ENCODE data around the gene BPIFB1. TPM values are rescaled to one million over a fixed set of nuclear protein-coding genes. Genes with fewer than 3 reads are reported as not detected.

The BPIFB1 gene
- total and polyA plus RNA-seq, 2 of the 13 experiments (the other 11 are each of a cell fraction or from before 2014, with no cell fraction given): 0.82 to 4.4 TPM

DNA sequence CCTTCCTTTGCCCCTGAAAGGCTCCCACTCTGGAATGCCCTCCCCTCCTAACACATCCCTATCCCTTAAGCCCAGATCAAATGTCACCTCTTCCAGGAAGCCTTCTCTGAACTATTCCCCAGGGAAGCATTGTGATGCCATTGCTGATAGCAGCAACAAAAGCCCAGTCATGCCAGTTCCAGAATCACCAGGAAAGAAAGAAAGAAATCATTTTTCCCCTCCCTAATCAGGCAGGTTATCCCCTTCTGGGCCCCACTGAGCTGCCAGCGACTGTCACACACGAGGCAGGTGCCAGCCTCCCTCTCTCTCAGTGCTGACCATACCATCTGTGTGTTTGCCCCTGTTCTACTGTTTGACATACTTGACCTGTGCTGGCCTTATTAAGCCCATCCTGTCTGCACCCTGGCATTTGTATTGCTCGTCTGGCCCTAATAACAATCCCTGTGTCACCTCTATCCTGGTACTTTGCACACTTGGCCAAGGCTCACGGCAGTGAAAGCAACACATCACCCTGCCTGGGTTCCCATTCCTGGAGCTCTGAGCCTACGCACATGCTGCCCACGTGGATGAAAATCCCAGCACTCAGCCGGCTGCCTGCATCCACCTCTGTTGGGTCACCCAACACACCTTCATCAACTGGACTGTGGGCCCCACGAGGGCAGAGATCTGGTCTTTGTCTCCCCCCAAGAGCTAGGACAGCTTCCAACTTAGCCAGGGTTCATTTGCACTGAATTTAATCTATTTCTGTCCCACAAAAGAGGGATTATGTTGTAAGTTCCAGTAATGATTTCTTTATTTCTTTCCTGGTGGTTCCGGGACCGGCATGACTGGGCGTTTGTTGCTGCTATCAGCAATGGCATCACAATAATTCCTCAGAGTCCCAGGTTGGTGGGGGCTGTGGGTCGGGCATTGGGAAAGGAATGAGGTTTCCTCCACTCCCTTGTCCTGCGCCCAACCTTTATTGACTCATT, 5.3 kb upstream of the BPIFB1 start (continued):
- TF ChIP-seq, protein P1, sequence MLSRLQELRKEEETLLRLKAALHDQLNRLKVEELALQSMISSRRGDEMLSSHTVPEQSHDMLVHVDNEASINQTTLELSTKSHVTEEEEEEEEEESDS (CRISPR knock-in tag; IDR thresholded peaks at IDR 0.05; ENCODE audit: borderline replicate concordance): no peak
- TF ChIP-seq, protein P2, sequence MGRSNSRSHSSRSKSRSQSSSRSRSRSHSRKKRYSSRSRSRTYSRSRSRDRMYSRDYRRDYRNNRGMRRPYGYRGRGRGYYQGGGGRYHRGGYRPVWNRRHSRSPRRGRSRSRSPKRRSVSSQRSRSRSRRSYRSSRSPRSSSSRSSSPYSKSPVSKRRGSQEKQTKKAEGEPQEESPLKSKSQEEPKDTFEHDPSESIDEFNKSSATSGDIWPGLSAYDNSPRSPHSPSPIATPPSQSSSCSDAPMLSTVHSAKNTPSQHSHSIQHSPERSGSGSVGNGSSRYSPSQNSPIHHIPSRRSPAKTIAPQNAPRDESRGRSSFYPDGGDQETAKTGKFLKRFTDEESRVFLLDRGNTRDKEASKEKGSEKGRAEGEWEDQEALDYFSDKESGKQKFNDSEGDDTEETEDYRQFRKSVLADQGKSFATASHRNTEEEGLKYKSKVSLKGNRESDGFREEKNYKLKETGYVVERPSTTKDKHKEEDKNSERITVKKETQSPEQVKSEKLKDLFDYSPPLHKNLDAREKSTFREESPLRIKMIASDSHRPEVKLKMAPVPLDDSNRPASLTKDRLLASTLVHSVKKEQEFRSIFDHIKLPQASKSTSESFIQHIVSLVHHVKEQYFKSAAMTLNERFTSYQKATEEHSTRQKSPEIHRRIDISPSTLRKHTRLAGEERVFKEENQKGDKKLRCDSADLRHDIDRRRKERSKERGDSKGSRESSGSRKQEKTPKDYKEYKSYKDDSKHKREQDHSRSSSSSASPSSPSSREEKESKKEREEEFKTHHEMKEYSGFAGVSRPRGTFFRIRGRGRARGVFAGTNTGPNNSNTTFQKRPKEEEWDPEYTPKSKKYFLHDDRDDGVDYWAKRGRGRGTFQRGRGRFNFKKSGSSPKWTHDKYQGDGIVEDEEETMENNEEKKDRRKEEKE (IDR thresholded peaks at IDR 0.05): no peak
- TF ChIP-seq, protein P3, sequence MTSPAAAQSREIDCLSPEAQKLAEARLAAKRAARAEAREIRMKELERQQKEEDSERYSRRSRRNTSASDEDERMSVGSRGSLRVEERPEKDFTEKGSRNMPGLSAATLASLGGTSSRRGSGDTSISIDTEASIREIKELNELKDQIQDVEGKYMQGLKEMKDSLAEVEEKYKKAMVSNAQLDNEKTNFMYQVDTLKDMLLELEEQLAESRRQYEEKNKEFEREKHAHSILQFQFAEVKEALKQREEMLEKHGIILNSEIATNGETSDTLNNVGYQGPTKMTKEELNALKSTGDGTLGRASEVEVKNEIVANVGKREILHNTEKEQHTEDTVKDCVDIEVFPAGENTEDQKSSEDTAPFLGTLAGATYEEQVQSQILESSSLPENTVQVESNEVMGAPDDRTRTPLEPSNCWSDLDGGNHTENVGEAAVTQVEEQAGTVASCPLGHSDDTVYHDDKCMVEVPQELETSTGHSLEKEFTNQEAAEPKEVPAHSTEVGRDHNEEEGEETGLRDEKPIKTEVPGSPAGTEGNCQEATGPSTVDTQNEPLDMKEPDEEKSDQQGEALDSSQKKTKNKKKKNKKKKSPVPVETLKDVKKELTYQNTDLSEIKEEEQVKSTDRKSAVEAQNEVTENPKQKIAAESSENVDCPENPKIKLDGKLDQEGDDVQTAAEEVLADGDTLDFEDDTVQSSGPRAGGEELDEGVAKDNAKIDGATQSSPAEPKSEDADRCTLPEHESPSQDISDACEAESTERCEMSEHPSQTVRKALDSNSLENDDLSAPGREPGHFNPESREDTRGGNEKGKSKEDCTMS (CRISPR knock-in tag; conservative IDR thresholded peaks at IDR 0.05): no peak
- TF ChIP-seq, protein P4, sequence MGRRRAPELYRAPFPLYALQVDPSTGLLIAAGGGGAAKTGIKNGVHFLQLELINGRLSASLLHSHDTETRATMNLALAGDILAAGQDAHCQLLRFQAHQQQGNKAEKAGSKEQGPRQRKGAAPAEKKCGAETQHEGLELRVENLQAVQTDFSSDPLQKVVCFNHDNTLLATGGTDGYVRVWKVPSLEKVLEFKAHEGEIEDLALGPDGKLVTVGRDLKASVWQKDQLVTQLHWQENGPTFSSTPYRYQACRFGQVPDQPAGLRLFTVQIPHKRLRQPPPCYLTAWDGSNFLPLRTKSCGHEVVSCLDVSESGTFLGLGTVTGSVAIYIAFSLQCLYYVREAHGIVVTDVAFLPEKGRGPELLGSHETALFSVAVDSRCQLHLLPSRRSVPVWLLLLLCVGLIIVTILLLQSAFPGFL (CRISPR knock-in tag; IDR thresholded peaks at IDR 0.05): no peak
- TF ChIP-seq PRMT3 (CRISPR knock-in tag; IDR thresholded peaks at IDR 0.05; ENCODE audit: borderline replicate concordance, low read depth): no peak
- TF ChIP-seq ZNF205 (CRISPR knock-in tag; IDR thresholded peaks at IDR 0.05): peak; percentile 72; the same call in 1 of the 2 replicates
- TF ChIP-seq SP5 (CRISPR knock-in tag; IDR thresholded peaks at IDR 0.05; ENCODE audit: borderline replicate concordance, low read depth): peak; percentile 45; the same call in 1 of the 2 replicates
- TF ChIP-seq, protein P5, sequence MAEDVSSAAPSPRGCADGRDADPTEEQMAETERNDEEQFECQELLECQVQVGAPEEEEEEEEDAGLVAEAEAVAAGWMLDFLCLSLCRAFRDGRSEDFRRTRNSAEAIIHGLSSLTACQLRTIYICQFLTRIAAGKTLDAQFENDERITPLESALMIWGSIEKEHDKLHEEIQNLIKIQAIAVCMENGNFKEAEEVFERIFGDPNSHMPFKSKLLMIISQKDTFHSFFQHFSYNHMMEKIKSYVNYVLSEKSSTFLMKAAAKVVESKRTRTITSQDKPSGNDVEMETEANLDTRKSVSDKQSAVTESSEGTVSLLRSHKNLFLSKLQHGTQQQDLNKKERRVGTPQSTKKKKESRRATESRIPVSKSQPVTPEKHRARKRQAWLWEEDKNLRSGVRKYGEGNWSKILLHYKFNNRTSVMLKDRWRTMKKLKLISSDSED (CRISPR knock-in tag; IDR thresholded peaks at IDR 0.05): peak; percentile 81
- peak; percentile 43; the same call in 1 of the 2 replicates for TF ChIP-seq PHF21A (CRISPR knock-in tag; IDR thresholded peaks at IDR 0.05)
- peak; percentile 87 for TF ChIP-seq ZNF644 (CRISPR knock-in tag; IDR thresholded peaks at IDR 0.05; ENCODE audit: low read depth)
- peak; percentile 97 for TF ChIP-seq ZSCAN9 (CRISPR knock-in tag; IDR thresholded peaks at IDR 0.05; ENCODE audit: borderline replicate concordance)
- TF ChIP-seq, protein P6, sequence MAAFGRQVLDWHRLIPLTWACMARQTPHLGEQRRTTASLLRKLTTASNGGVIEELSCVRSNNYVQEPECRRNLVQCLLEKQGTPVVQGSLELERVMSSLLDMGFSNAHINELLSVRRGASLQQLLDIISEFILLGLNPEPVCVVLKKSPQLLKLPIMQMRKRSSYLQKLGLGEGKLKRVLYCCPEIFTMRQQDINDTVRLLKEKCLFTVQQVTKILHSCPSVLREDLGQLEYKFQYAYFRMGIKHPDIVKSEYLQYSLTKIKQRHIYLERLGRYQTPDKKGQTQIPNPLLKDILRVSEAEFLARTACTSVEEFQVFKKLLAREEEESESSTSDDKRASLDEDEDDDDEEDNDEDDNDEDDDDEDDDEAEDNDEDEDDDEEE (CRISPR knock-in tag; IDR thresholded peaks at IDR 0.05): peak; percentile 95

Data from HepG2 (cell line).